ENCODE data around the gene DYNLT1. TPM values are rescaled to one million over a fixed set of nuclear protein-coding genes. Genes with fewer than 3 reads are reported as not detected.
"Not testable (repeated sequence)": the region's sequence is repeated elsewhere in the genome, so short reads cannot be mapped to it uniquely, and the experiment has no call there.

Gene DYNLT1
- total RNA-seq, 1 experiment from 2014 or later, result 136 TPM

- not testable (repeated sequence) for H3K4me3 ChIP-seq; DNase-seq (ENCODE audit: low read depth in 1 of 2, low spot score in 2 of 2); H3K4me1 ChIP-seq (replicated peaks); H3K27me3 ChIP-seq (replicated peaks); H3K27ac ChIP-seq; H3K9me3 ChIP-seq (replicated peaks)
- peaks cover 22% of the 10 kb centered on the region for H3K36me3 ChIP-seq
These were observed 27.6 kb upstream of the DYNLT1 start for GRCh38 chr6:158672119-158672518.

DNA sequence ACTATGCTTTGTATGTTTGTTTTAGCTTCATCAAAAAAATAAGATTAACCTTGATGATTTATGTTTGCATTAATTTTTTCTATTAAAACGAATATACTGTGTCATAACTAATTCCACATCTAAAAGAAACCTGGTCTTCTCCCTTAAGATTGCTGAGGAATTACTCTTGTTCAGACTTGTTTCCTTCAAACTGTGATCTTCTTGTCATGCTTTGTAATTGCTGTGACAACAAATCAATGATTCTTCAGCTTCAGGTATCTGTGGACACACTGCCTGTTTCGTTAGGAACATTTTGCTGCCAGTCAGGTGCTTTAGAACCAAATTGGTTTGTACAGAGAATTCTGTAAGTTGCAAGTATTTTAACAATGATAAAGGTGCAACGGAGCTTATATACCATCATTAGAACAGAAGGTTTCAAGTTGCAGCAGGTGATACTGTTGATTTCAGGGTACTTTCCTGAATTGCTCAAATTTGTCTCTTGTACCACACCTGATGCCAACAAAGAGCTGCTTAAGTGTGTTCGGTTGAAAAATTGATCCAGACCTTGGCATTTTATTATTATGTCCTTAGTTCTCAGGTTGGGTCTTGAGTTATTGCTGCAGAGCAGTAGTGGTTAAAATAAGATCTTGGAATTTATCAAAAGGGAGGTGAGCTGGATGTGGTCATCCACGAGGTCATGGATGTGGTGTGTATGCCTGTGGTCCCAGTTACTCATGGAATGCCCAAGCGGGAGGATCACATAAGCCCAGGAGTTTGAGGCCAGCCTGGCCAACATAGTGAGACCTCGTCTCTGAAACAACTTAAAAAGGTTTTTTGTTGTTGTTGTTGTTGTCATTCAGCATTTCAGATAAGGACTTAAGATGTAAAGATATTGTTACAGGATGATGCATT is 24.8 kb upstream of the DYNLT1 start:
- no peak overlapping the region for H3K27ac ChIP-seq
- H3K9me3 ChIP-seq (replicated peaks), result no peaks in the 10 kb centered on the region
- H3K4me3 ChIP-seq, result no peak overlapping the region
- peaks cover 4% of the 10 kb centered on the region for H3K4me1 ChIP-seq (replicated peaks)
- DNase-seq (ENCODE audit: low read depth in 1 of 2, low spot score in 2 of 2), result no peak
- H3K27me3 ChIP-seq (replicated peaks), result no peaks in the 10 kb centered on the region
- H3K36me3 ChIP-seq, result peaks cover 38% of the 10 kb centered on the region

GRCh38 chr6:158668707-158669103 is 24.2 kb upstream of the DYNLT1 start:
- no peak overlapping the region for H3K4me3 ChIP-seq

DNA sequence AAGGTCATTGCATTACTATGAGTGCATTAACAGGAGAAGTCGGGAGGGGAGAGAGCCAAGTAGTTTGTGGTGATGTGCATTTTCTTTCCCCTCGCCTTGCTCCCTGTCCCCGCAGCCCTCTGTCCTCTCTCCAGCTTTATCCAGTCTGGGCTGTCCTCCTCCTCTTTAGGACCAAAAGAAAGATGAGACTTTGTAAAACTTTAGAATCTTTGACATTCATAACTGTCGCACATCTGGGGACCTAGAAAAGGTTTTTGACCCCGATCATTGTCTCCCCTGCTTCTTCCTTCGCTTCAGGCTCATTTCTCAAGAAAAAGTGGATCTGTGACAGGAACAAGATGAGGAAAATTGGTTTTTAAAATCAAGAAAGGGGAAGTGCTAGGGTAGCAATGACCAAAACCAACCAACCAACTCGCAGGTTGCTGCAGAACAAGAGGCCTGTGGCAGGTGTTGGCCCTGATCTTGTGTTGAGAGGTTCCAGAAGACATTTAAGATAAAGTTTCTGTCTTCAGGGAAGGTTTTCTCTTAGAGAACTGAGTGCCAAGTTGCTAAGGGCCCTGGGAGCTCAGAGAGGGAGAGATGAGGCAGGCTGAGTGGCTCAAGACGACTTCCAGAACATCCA is 22.9 kb upstream of the DYNLT1 start:
- no peak for DNase-seq (ENCODE audit: low read depth in 1 of 2, low spot score in 2 of 2)
- H3K4me3 ChIP-seq, result no peak overlapping the region
- H3K9me3 ChIP-seq (replicated peaks), result no peaks in the 10 kb centered on the region
- H3K4me1 ChIP-seq (replicated peaks), result peaks cover 4% of the 10 kb centered on the region
- no peak overlapping the region for H3K27ac ChIP-seq
- no peaks in the 10 kb centered on the region for H3K27me3 ChIP-seq (replicated peaks)
- peaks cover 55% of the 10 kb centered on the region for H3K36me3 ChIP-seq

More at GRCh38 chr6:158668707-158669103, 24.2 kb upstream of the DYNLT1 start:
- H3K9me3 ChIP-seq (replicated peaks), result no peaks in the 10 kb centered on the region
- H3K36me3 ChIP-seq, result peaks cover 45% of the 10 kb centered on the region
- peaks cover 4% of the 10 kb centered on the region for H3K4me1 ChIP-seq (replicated peaks)
- no peak for DNase-seq (ENCODE audit: low read depth in 1 of 2, low spot score in 2 of 2)
- no peaks in the 10 kb centered on the region for H3K27me3 ChIP-seq (replicated peaks)
- no peak overlapping the region for H3K27ac ChIP-seq

GRCh38 chr6:158666628-158667359 is 22.3 kb upstream of the DYNLT1 start:
- DNase-seq (ENCODE audit: low read depth in 1 of 2, low spot score in 2 of 2), result no peak
- no peaks in the 10 kb centered on the region for H3K9me3 ChIP-seq (replicated peaks)
- no peak overlapping the region for H3K27ac ChIP-seq

GRCh38 chr6:158665332-158665731 is 20.8 kb upstream of the DYNLT1 start:
- no peaks in the 10 kb centered on the region for H3K4me1 ChIP-seq (replicated peaks)
- no peaks in the 10 kb centered on the region for H3K27me3 ChIP-seq (replicated peaks)
- no peak overlapping the region for H3K27ac ChIP-seq
- DNase-seq (ENCODE audit: low read depth in 1 of 2, low spot score in 2 of 2), result no peak
- H3K36me3 ChIP-seq, result peaks cover 74% of the 10 kb centered on the region
- no peaks in the 10 kb centered on the region for H3K9me3 ChIP-seq (replicated peaks)
- no peak overlapping the region for H3K4me3 ChIP-seq

More at GRCh38 chr6:158666628-158667359, 22.3 kb upstream of the DYNLT1 start:
- H3K27me3 ChIP-seq (replicated peaks), result no peaks in the 10 kb centered on the region
- peaks cover 4% of the 10 kb centered on the region for H3K4me1 ChIP-seq (replicated peaks)
- H3K4me3 ChIP-seq, result no peak overlapping the region
- peaks cover 62% of the 10 kb centered on the region for H3K36me3 ChIP-seq

DNA sequence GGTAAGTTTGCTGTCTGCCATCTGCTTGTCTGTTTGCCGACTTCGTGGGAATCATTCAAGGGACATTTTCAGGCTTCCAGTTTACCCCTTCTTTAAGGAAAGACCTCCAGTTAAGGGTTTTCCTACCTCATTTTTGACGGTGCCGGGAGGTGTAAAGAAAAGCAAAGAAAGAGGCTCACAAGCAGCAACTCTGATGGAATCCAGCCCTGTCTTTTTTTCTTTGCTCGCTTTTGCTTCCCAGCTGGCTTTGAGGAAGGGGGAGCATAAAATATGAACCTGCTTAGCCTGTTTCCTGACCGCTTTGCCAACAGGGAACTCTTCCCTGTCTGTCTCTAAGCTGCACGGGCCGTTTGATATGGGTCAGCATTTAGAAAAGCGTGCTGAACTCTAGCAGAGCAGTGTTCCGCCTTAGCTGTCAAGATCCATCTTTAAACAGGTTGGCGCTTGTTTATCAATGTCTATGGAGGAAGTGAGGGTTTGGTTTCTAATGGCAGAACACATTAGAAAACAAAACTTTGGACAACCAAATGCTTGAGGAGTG is 19.2 kb upstream of the DYNLT1 start:
- peaks cover 70% of the 10 kb centered on the region for H3K36me3 ChIP-seq
- H3K27ac ChIP-seq, result no peak overlapping the region
- no peaks in the 10 kb centered on the region for H3K27me3 ChIP-seq (replicated peaks)
- H3K4me1 ChIP-seq (replicated peaks), result no peaks in the 10 kb centered on the region
- H3K9me3 ChIP-seq (replicated peaks), result no peaks in the 10 kb centered on the region
- DNase-seq (ENCODE audit: low read depth in 1 of 2, low spot score in 2 of 2), result no peak
- H3K4me3 ChIP-seq, result no peak overlapping the region

- no peaks in the 10 kb centered on the region for H3K4me1 ChIP-seq (replicated peaks)
- no peak for DNase-seq (ENCODE audit: low read depth in 1 of 2, low spot score in 2 of 2)
- H3K9me3 ChIP-seq (replicated peaks), result no peaks in the 10 kb centered on the region
- H3K27me3 ChIP-seq (replicated peaks), result no peaks in the 10 kb centered on the region
- no peak overlapping the region for H3K27ac ChIP-seq
- peaks cover 66% of the 10 kb centered on the region for H3K36me3 ChIP-seq
- no peak overlapping the region for H3K4me3 ChIP-seq
These were observed 18.5 kb upstream of the DYNLT1 start for GRCh38 chr6:158662954-158663624.

DNA sequence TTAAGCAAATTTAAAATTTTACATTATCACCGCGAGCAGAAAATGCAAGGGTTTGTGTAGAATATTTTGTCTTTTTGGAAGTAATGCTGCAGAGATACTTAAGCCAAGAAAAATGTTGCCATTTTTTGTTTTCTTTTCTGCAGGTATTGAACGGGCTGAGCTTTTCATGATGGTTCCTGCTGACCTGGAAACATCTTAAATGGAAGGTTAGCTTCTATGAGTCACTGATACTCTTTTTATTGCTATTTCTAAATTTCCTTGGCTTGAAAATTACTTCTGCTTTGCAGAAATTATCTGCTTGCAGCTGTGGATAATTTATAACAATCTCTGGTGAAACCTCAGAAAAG is 18.0 kb upstream of the DYNLT1 start:
- no peak overlapping the region for H3K27ac ChIP-seq
- no peak overlapping the region for H3K4me3 ChIP-seq
- no peaks in the 10 kb centered on the region for H3K9me3 ChIP-seq (replicated peaks)

DNA sequence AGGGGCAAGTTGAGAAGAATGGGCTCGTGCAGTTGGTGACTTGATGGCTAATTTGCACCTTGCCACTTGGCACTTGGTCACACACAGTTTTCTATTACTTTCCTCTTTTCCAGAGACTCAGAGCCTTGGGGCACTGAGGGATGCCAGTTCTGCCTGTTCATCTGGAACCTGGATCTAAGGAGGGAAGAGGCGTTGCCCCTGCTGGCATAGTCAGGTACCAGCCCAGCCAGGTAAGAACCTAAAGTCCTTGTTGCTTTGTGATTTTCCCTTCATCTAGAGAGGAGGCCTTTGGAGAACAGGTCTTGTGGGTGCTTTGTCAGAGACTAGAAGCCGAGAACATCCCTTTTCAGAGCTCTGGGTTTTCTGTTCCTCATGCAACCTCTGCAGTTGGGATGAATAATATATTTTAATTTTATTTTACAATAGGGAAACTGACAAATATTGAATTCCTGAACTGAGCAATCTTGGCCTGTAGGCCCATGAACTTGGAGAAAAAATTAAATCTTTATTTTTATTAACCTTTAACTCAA is 16.7 kb upstream of the DYNLT1 start:
- H3K27ac ChIP-seq, result no peak overlapping the region
- H3K4me1 ChIP-seq (replicated peaks), result peaks cover 14% of the 10 kb centered on the region
- H3K36me3 ChIP-seq, result peaks cover 55% of the 10 kb centered on the region
- no peaks in the 10 kb centered on the region for H3K27me3 ChIP-seq (replicated peaks)
- no peak for DNase-seq (ENCODE audit: low read depth in 1 of 2, low spot score in 2 of 2)
- no peaks in the 10 kb centered on the region for H3K9me3 ChIP-seq (replicated peaks)
- no peak overlapping the region for H3K4me3 ChIP-seq

More for the DNA sequence above, 18.0 kb upstream of the DYNLT1 start:
- peaks cover 64% of the 10 kb centered on the region for H3K36me3 ChIP-seq
- no peak for DNase-seq (ENCODE audit: low read depth in 1 of 2, low spot score in 2 of 2)
- no peaks in the 10 kb centered on the region for H3K27me3 ChIP-seq (replicated peaks)
- H3K4me1 ChIP-seq (replicated peaks), result peaks cover under 1% of the 10 kb centered on the region

DNA sequence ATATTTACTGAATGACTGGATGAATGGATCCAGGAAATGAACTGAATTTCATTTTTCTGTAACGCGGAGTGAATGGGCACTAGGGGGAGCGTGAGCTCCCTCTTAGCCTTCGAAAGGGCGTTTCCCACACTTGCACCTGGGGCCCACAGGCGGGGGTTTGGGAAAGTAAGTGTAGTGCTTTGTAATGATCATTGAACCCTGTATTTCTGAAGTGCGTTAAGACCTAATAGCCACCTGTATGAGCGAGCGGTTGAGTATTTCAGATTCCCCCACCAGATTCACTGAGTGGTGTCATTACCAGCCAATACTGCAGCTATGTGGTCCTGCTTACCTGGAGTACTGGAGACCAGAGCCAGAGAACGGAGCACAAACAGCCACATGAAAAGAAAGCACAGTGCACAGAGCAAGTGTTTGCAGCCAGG is 15.8 kb upstream of the DYNLT1 start:
- Histone ChIP-seq H3K27me3 (replicated peaks) (no peaks in the 10 kb centered on the region), H3K4me3 (no peak overlapping the region), H3K9me3 (replicated peaks) (no peaks in the 10 kb centered on the region), H3K36me3 (peaks cover 52% of the 10 kb centered on the region), H3K27ac (no peak overlapping the region), H3K4me1 (replicated peaks) (peaks cover 23% of the 10 kb centered on the region)
- DNase-seq (ENCODE audit: low read depth in 1 of 2, low spot score in 2 of 2), result no peak

GRCh38 chr6:158656986-158657385 is 12.4 kb upstream of the DYNLT1 start:
- DNase-seq (ENCODE audit: low read depth in 1 of 2, low spot score in 2 of 2), result peak; percentile 63 to 72
- H3K4me3 ChIP-seq; H3K9me3 ChIP-seq (replicated peaks); H3K27me3 ChIP-seq (replicated peaks): not testable (repeated sequence)
- H3K27ac ChIP-seq, result peak overlapping the region; percentile 17
- peaks cover 25% of the 10 kb centered on the region for H3K36me3 ChIP-seq
- H3K4me1 ChIP-seq (replicated peaks), result peaks cover 51% of the 10 kb centered on the region

All from SJSA1 (cell line).